ENCODE results near the gene YOD1. TPM values are rescaled to one million over a fixed set of nuclear protein-coding genes. Genes with fewer than 3 reads are reported as not detected.

Gene YOD1
- polyA plus RNA-seq, 1 donor from 2014 or later, result 9.3 TPM

DNA sequence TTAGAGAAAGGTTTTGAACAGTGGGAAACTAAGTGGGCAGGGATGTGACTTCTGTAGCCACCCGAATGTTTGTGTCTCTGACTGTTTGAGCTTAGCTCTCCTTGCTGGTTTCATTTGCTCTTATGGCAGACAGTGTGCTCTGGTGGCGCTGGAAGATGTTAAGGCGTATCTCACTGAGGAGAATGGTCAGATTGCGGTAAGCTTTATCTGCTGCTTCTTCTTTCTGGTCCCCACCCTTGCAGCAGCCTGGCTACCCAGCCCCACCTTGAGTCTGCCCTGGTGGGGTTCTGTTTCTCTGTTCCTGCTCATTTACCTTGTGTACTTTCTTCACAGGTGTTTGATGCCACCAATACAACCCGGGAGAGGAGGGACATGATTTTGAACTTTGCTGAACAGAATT lies 12.0 kb upstream of the YOD1 start:
- H3K27ac ChIP-seq (ENCODE audit: low read length), result no peak overlapping the region
- no peak for TF ChIP-seq EZH2 (IDR thresholded peaks at IDR 0.05; ENCODE audit: borderline replicate concordance, insufficient read depth, low read length, poor library complexity, severe bottlenecking)
- TF ChIP-seq TAF1 (IDR thresholded peaks at IDR 0.05; ENCODE audit: low read depth), result no peak
- TF ChIP-seq RAD21 (conservative IDR thresholded peaks at IDR 0.05), result no peak
- TF ChIP-seq MXI1 (conservative IDR thresholded peaks at IDR 0.05; ENCODE audit: poor library complexity, severe bottlenecking), result no peak
- no peak for TF ChIP-seq SMC3 (conservative IDR thresholded peaks at IDR 0.05; ENCODE audit: poor library complexity)
- TF ChIP-seq, protein P1, sequence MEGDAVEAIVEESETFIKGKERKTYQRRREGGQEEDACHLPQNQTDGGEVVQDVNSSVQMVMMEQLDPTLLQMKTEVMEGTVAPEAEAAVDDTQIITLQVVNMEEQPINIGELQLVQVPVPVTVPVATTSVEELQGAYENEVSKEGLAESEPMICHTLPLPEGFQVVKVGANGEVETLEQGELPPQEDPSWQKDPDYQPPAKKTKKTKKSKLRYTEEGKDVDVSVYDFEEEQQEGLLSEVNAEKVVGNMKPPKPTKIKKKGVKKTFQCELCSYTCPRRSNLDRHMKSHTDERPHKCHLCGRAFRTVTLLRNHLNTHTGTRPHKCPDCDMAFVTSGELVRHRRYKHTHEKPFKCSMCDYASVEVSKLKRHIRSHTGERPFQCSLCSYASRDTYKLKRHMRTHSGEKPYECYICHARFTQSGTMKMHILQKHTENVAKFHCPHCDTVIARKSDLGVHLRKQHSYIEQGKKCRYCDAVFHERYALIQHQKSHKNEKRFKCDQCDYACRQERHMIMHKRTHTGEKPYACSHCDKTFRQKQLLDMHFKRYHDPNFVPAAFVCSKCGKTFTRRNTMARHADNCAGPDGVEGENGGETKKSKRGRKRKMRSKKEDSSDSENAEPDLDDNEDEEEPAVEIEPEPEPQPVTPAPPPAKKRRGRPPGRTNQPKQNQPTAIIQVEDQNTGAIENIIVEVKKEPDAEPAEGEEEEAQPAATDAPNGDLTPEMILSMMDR (IDR thresholded peaks at IDR 0.05; ENCODE audit: poor library complexity, severe bottlenecking), result no peak
- TF ChIP-seq POLR2AphosphoS5 (IDR thresholded peaks at IDR 0.05), result no peak
- H4K20me1 ChIP-seq (ENCODE audit: insufficient read depth), result no peaks in the 10 kb centered on the region
- no peaks in the 10 kb centered on the region for H3K79me2 ChIP-seq (replicated peaks; ENCODE audit: insufficient read depth, low read length)
- no peak overlapping the region for H3K4me3 ChIP-seq (ENCODE audit: low read length)
- no peaks in the 10 kb centered on the region for H3F3A ChIP-seq (ENCODE audit: insufficient read depth, low read length, poor library complexity, severe bottlenecking)
- no peaks in the 10 kb centered on the region for H3K36me3 ChIP-seq (ENCODE audit: insufficient read depth, low read length)
- no peak overlapping the region for H3K9ac ChIP-seq (ENCODE audit: low read length)
- no peak overlapping the region for H2AFZ ChIP-seq (ENCODE audit: low read depth, low read length)
- no peaks in the 10 kb centered on the region for H3K27me3 ChIP-seq (ENCODE audit: insufficient read depth, low read depth, low read length)
- no peaks in the 10 kb centered on the region for H3K9me2 ChIP-seq (ENCODE audit: insufficient read depth, low read length)
- no peak overlapping the region for H3K4me2 ChIP-seq (ENCODE audit: low read length)
- H3K9me3 ChIP-seq (ENCODE audit: low read length), result no peaks in the 10 kb centered on the region

DNA sequence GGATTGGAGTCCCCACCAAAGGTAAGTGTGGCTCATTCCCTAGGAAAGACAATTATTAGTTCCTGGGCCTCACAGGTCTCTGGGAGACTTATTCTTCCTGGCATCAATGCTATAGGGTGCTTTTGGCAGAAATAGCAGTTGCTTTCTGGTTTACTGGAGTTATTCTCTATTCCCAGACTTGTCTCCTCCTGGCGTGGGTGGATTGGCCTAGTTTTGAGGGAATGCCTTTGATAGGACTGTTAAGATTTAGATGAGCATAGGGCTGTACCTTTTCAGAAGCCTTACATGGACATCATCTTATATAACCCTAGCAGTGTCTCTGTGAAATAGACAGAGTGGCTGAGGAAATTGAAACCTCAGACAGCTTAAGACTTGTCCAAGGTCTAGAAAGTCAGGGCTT lies 11.1 kb upstream of the YOD1 start:
- no peak for TF ChIP-seq TAF1 (IDR thresholded peaks at IDR 0.05; ENCODE audit: low read depth)
- TF ChIP-seq EP300 (conservative IDR thresholded peaks at IDR 0.05; ENCODE audit: poor library complexity, severe bottlenecking), result no peak
- TF ChIP-seq EZH2 (IDR thresholded peaks at IDR 0.05; ENCODE audit: borderline replicate concordance, insufficient read depth, low read length, poor library complexity, severe bottlenecking), result no peak
- TF ChIP-seq RAD21 (conservative IDR thresholded peaks at IDR 0.05), result no peak
- Histone ChIP-seq H3K9me3 (ENCODE audit: low read length) (no peaks in the 10 kb centered on the region), H3K4me3 (ENCODE audit: low read length) (no peak overlapping the region), H3K9ac (ENCODE audit: low read length) (no peak overlapping the region), H3K27me3 (ENCODE audit: insufficient read depth, low read depth, low read length) (no peaks in the 10 kb centered on the region), H4K20me1 (ENCODE audit: insufficient read depth) (no peaks in the 10 kb centered on the region), H3K79me2 (replicated peaks; ENCODE audit: insufficient read depth, low read length) (no peaks in the 10 kb centered on the region), H2AFZ (ENCODE audit: low read depth, low read length) (no peak overlapping the region), H3K9me2 (ENCODE audit: insufficient read depth, low read length) (no peaks in the 10 kb centered on the region), H3K4me2 (ENCODE audit: low read length) (no peak overlapping the region), H3F3A (ENCODE audit: insufficient read depth, low read length, poor library complexity, severe bottlenecking) (no peaks in the 10 kb centered on the region), H3K36me3 (ENCODE audit: insufficient read depth, low read length) (no peaks in the 10 kb centered on the region), H3K27ac (ENCODE audit: low read length) (no peak overlapping the region)

DNA sequence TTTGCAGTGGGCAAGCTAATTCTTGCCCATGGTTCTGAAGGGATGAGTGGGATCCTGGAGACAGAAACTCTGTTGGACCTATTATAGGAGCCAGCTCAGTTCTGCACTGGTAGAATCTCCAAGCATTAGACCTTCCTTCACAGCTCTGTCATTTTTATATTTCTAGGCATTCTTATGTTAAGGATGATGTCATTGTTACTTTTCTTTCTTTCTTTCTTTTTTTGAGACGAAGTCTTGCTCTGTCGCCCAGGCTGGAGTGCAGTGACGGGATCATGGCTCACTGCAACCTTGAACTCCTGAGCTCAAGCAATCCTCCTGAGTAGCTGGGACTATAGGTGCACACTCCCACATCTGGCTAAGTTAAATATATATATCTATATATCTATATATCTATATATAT lies 9.6 kb upstream of the YOD1 start:
- no peaks in the 10 kb centered on the region for H3K27me3 ChIP-seq (ENCODE audit: insufficient read depth, low read depth, low read length)
- H3K4me3 ChIP-seq (ENCODE audit: low read length), result no peak overlapping the region
- no peaks in the 10 kb centered on the region for H3K9me2 ChIP-seq (ENCODE audit: insufficient read depth, low read length)
- no peaks in the 10 kb centered on the region for H3K36me3 ChIP-seq (ENCODE audit: insufficient read depth, low read length)
- H2AFZ ChIP-seq (ENCODE audit: low read depth, low read length), result no peak overlapping the region
- no peak overlapping the region for H3K27ac ChIP-seq (ENCODE audit: low read length)
- no peak for TF ChIP-seq EP300 (conservative IDR thresholded peaks at IDR 0.05; ENCODE audit: poor library complexity, severe bottlenecking)
- TF ChIP-seq MXI1 (conservative IDR thresholded peaks at IDR 0.05; ENCODE audit: poor library complexity, severe bottlenecking), result no peak
- H3K79me2 ChIP-seq (replicated peaks; ENCODE audit: insufficient read depth, low read length), result no peaks in the 10 kb centered on the region
- H4K20me1 ChIP-seq (ENCODE audit: insufficient read depth), result no peaks in the 10 kb centered on the region
- H3K4me2 ChIP-seq (ENCODE audit: low read length), result no peak overlapping the region
- H3F3A ChIP-seq (ENCODE audit: insufficient read depth, low read length, poor library complexity, severe bottlenecking), result no peaks in the 10 kb centered on the region
- no peak overlapping the region for H3K9ac ChIP-seq (ENCODE audit: low read length)
- H3K9me3 ChIP-seq (ENCODE audit: low read length), result no peaks in the 10 kb centered on the region

DNA sequence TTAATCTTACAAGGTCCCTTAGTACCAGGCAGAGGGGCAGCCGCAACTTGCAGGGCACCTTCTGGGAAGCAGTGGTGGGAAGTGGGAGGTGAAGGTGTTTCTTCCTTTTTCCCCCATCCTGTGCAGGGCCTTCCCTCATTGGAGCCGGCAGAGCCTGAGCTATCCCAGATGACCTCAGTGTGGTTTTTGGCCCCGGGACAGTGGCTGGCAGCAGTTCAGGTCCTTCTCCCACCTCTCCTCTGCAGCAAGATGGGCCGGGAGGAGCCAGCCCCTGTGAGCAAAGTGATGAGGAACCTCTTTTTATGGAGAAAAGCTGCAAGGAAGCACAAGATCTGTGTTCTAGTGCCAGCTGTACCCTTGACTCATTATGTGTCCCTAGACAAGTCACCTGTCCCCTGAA lies 8.9 kb upstream of the YOD1 start:
- no peaks in the 10 kb centered on the region for H3K27me3 ChIP-seq (ENCODE audit: insufficient read depth, low read depth, low read length)
- H3K36me3 ChIP-seq (ENCODE audit: insufficient read depth, low read length), result no peaks in the 10 kb centered on the region

More for the DNA sequence above, 8.9 kb upstream of the YOD1 start:
- no peak overlapping the region for H3K9ac ChIP-seq (ENCODE audit: low read length)
- H3K79me2 ChIP-seq (replicated peaks; ENCODE audit: insufficient read depth, low read length), result no peaks in the 10 kb centered on the region
- no peak overlapping the region for H3K4me2 ChIP-seq (ENCODE audit: low read length)
- H2AFZ ChIP-seq (ENCODE audit: low read depth, low read length), result no peak overlapping the region
- H3K27ac ChIP-seq (ENCODE audit: low read length), result no peak overlapping the region
- TF ChIP-seq, protein P1 (IDR thresholded peaks at IDR 0.05; ENCODE audit: poor library complexity, severe bottlenecking), result no peak
- TF ChIP-seq TAF1 (IDR thresholded peaks at IDR 0.05; ENCODE audit: low read depth), result no peak
- TF ChIP-seq SMC3 (conservative IDR thresholded peaks at IDR 0.05; ENCODE audit: poor library complexity), result no peak
- no peaks in the 10 kb centered on the region for H4K20me1 ChIP-seq (ENCODE audit: insufficient read depth)
- no peaks in the 10 kb centered on the region for H3K9me2 ChIP-seq (ENCODE audit: insufficient read depth, low read length)
- no peaks in the 10 kb centered on the region for H3K9me3 ChIP-seq (ENCODE audit: low read length)
- no peak overlapping the region for H3K4me3 ChIP-seq (ENCODE audit: low read length)
- H3F3A ChIP-seq (ENCODE audit: insufficient read depth, low read length, poor library complexity, severe bottlenecking), result no peaks in the 10 kb centered on the region

All from neural cell (in vitro differentiated cells).